Choroid plexus epithelial cell (primary cell): ENCODE measurements around the gene SEC14L2.

ENCODE experiments used
- DNase-seq: peaks from one replicate; pipeline ENCODE4 v3.0.0-alpha.2; 2010; ENCODE audit warnings: low read depth
- H3K4me3 ChIP-seq: 2 replicates; pipeline ENCODE4 v1.5.1; 2011; ENCODE audit warnings: low read depth, mild to moderate bottlenecking, control low read depth, low read length, moderate library complexity
- CTCF ChIP-seq: conservative IDR thresholded peaks from 2 replicates; pipeline ENCODE4 v1.5.1; 2011; ENCODE audit warnings: low read depth, mild to moderate bottlenecking, control low read depth, inconsistent platforms, low read length, moderate library complexity

Gene SEC14L2

GRCh38 chr22:30423301-30423958, 26.6 kb downstream of the SEC14L2 start:
- peak; percentile 84 for DNase-seq
- H3K4me3 ChIP-seq = peak overlapping the region; percentile 70
- peak; percentile 17 for TF ChIP-seq CTCF

DNA sequence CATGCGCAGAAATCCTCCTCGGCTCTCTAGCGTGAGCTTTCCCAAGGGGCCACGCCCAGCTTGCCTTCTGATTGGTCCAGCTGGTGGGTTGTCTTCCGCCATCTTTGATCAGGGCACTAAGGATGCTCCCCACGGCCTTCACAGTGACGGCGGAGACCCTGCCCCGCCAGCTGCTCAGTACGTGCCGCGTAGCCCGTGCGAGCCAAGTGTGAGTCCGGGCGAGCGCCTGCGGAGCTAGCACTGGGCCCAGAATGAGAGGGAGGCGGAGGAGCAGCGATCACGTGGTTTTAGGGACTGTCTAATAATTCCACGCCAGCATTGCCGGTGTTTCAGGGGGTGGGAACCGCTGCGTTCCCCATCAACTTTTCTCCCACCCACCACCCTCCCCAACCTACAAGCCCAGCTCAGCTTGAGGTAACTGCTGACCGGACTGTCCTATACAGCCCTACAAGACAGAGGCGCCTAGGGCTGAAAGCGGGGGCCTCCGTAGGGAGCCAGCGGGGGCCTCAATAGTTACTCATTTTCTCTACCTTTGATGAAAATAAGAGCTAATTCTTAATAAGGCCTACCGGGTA, 27.2 kb downstream of the SEC14L2 start:
- TF ChIP-seq CTCF = no peak
- H3K4me3 ChIP-seq = peak overlapping the region; percentile 70
- peak; percentile 100 for DNase-seq

- peak; percentile 34 for TF ChIP-seq CTCF
- no peak for DNase-seq
- H3K4me3 ChIP-seq = peak overlapping the region; percentile 70
These were observed 27.9 kb downstream of the SEC14L2 start for GRCh38 chr22:30424534-30425326.

DNA sequence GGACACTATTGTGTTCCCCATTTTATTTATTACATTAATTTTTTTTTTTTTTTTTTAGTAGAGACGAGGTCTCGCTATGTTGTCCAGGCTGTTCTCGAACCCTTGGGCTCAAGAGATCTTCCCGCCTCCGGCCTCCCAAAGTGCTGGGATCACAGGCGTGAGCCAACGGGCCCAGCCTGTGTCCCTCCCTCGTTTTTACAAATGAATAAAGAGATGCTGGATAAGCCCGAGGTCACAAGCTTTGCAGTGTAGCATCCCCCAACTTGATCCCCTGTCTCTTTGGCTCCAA, 28.5 kb downstream of the SEC14L2 start:
- H3K4me3 ChIP-seq = peak overlapping the region; percentile 70
- no peak for DNase-seq
- no peak for TF ChIP-seq CTCF

DNA sequence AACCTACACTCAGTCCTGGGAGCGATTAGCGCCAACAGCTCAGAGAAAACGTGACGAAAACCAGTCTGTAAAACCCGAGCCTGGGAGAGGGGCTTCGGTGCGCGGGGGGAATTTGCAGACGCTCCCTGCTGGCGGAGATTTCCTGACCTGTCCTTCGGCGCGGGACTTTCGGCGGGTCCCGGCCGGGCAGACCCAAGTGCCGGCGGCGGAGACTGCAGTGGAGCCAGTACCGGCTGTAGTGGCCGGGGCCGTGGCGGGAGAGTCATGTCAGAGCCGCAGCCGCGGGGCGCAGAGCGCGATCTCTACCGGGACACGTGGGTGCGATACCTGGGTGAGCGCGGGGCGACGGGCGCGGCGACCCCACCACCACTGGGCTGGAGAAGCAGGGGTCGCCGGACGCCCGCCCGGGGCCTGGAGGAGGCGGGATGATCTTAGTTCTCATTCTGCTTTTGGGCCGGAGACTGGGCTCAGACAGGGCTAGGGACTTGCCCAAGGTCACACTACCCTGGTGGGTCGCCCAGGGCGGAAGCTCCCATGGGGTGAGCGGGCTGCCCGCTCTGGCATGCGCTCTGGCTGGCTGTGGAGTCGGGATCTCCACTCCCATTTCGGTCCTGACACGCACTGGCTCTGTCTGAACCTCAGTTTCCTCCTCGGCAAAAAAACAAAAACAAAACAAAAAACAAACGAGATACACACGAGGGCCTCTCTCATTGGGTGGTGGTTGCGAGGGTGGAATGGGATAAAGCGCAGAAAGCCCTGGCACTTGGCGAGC, 29.0 kb downstream of the SEC14L2 start, which contains the start of gene MTFP1:
TSS of gene MTFP1 (plus strand) at position 153 of the 772 bp plus-strand sequence. CDS start at position 265, 112 bp downstream.
- peak within 1 kb of the TSS; percentile 70 for H3K4me3 ChIP-seq
- DNase-seq = peak; percentile 72
- peak; percentile 28 for TF ChIP-seq CTCF

- peak overlapping the region; percentile 70 for H3K4me3 ChIP-seq
- peak; percentile 87 for TF ChIP-seq CTCF
These were observed 29.9 kb downstream of the SEC14L2 start for GRCh38 chr22:30426388-30427353.

More at GRCh38 chr22:30426388-30427353, 29.9 kb downstream of the SEC14L2 start:
- peak; percentile 78 for DNase-seq
